OCI-LY7 (cell line): ENCODE measurements around the gene KAT6B. TPM values are rescaled to one million over a fixed set of nuclear protein-coding genes. Genes with fewer than 3 reads are reported as not detected.
A peak's percentile ranks its signal among the peaks of the same experiment; 100 is the strongest.

Experiments used
- BruUV-seq: library from RNA; stranded (reverse); fragments of 400-500 nt; replicated peaks from 2 replicates; lab custom pipeline; 2021; lab: Mats Ljungman, UMichigan
- CTCF ChIA-PET: fragments of 300-600 bp; sonication (Branson Sonifier 250); formaldehyde crosslinking; loops from one replicate; lab custom pipeline; 2022; ENCODE audit warnings: antibody characterized with exemption; ENCODE audit not compliant: unreplicated experiment; lab: Charles Lee
- POLR2A ChIA-PET: fragments of 300-600 bp; sonication (Branson Sonifier 250); formaldehyde crosslinking; loops from one replicate; lab custom pipeline; 2022; ENCODE audit warnings: antibody characterized with exemption; lab: Charles Lee
- DNase-seq: peaks from one replicate; pipeline ENCODE4 v3.0.0-alpha.2; 2015; ENCODE audit warnings: low spot score
- H2AFZ ChIP-seq: fragments of 200-600 bp; sonication (generic), shearing (Covaris generic); 2 replicates; pipeline ENCODE4 v1.6.1; 2014; ENCODE audit warnings: mild to moderate bottlenecking, antibody characterized with exemption, low read length, moderate library complexity
- H3K27ac ChIP-seq: fragments of 200-600 bp; sonication (generic); 2 replicates; pipeline ENCODE4 v1.5.1; 2014; ENCODE audit warnings: mixed run types, low read depth, mild to moderate bottlenecking, moderate library complexity, low read length, inconsistent platforms; ENCODE audit not compliant: poor library complexity, severe bottlenecking
- H3K36me3 ChIP-seq: fragments of 200-600 bp; sonication (generic); 2 replicates; pipeline ENCODE4 v1.6.1; 2014; ENCODE audit warnings: mild to moderate bottlenecking, antibody characterized with exemption, low read length, moderate library complexity, mixed read lengths; ENCODE audit not compliant: insufficient read depth
- H3K4me1 ChIP-seq: fragments of 200-600 bp; sonication (generic); 2 replicates; pipeline ENCODE4 v1.5.1; 2014; ENCODE audit warnings: mild to moderate bottlenecking, low read length; ENCODE audit not compliant: insufficient read depth, poor library complexity, severe bottlenecking
- H3K4me2 ChIP-seq: fragments of 200-600 bp; sonication (generic); 2 replicates; pipeline ENCODE4 v1.6.1; 2014; ENCODE audit warnings: mild to moderate bottlenecking, low read length
- H3K4me3 ChIP-seq: fragments of 200-600 bp; sonication (generic); 2 replicates; pipeline ENCODE4 v1.5.1; 2014; ENCODE audit warnings: mild to moderate bottlenecking, low read depth, low read length; ENCODE audit not compliant: poor library complexity, severe bottlenecking
- H3K79me2 ChIP-seq: fragments of 200-600 bp; sonication (generic); 2 replicates; pipeline ENCODE4 v1.6.1; 2016; ENCODE audit warnings: low read depth, mild to moderate bottlenecking, low read length, moderate library complexity, mixed read lengths; ENCODE audit not compliant: insufficient read depth
- H3K9me2 ChIP-seq: fragments of 200-600 bp; sonication (generic); 2 replicates; pipeline ENCODE4 v1.6.1; 2016; ENCODE audit warnings: mild to moderate bottlenecking, low read length, mixed read lengths; ENCODE audit not compliant: insufficient read depth
- H3K9me3 ChIP-seq: fragments of 200-600 bp; sonication (generic); 2 replicates; pipeline ENCODE4 v1.6.1; 2014; ENCODE audit warnings: mild to moderate bottlenecking, mixed run types, low read length, mixed read lengths
- H4K20me1 ChIP-seq: fragments of 200-600 bp; sonication (generic); 2 replicates; pipeline ENCODE4 v1.6.1; 2014; ENCODE audit warnings: mild to moderate bottlenecking, antibody characterized with exemption, low read length, moderate library complexity, mixed read lengths; ENCODE audit not compliant: insufficient read depth
- CTCF ChIP-seq: fragments of 200-600 bp; sonication (generic); conservative IDR thresholded peaks from 2 replicates; pipeline ENCODE4 v1.5.1; 2014; ENCODE audit warnings: mild to moderate bottlenecking, antibody characterized with exemption, low read length, moderate library complexity, mixed read lengths
- EZH2phosphoT487 ChIP-seq: fragments of 200-600 bp; sonication (generic); IDR thresholded peaks from 2 replicates; pipeline ENCODE4 v1.6.1; 2018; ENCODE audit warnings: low read depth, borderline replicate concordance, mild to moderate bottlenecking, mixed run types, antibody characterized with exemption, low read length, moderate library complexity, mixed read lengths
- intact Hi-C: fragments of 100-400 bp; cut with micrococcal nuclease; formaldehyde crosslinking; loops from one replicate; pipeline ENCODE4 v1.10.0; 2022; ENCODE audit not compliant: unreplicated experiment
- total RNA-seq, 2 experiments: library from RNA; depleted of rRNA in 1 of 2; stranded (reverse); fragments of >200 nt in 1 of 2; shearing (Covaris generic) in 1 of 2; gene quantifications; 2 replicates each; pipeline ENCODE4 v1.2.3, GENCODE V29; 2014 to 2022

KAT6B gene
- total RNA-seq, 2 experiments from 2014 or later, result 20.8 to 40.8 TPM

DNA sequence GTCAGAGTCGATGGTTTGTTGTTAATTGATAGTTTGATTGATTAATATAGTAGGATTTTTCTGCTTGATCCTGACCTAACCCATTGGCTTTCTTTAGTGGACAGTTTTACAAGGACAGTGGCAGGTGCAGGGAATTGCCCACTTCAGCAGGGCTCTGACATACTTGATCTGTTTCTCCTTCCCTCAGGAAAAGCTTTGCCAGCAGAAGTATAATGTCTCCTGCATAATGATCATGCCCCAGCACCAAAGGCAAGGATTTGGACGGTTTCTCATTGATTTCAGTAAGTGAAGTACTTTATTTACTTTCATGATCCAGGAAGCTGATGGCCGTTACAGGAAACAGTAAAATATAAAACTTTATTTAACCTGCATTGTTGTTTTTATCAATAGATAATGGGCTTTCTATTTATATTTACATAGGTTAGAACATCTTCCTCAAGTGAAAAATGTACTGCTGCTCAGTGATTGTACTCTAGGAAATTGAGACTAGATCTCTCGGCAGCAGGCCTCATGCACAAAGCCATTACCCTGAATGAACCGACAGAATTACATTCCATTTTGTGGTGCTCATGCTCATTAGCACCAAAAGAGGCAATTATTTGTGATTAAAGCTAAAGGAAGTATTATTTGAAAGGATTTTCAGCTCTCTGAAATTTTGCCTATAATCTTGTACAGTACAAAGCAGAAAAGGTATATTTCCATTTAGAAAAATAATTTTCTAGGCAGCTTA, 162.6 kb downstream of the KAT6B start:
- H2AFZ ChIP-seq, result no peak overlapping the region
- no peak for DNase-seq
- H3K4me3 ChIP-seq, result no peak overlapping the region
- H3K36me3 ChIP-seq, result peaks cover 28% of the 10 kb centered on the region
- H3K27ac ChIP-seq, result no peak overlapping the region
- H3K9me3 ChIP-seq, result no peaks in the 10 kb centered on the region
- BruUV-seq, result no TSS peak
- no peak for TF ChIP-seq EZH2phosphoT487
- TF ChIP-seq CTCF, result no peak
- ChIA-PET CTCF (no interaction called here), POLR2A (interaction anchor here (0.5 to 1.0 kb wide), 2 partner anchors 13 to 1430 kb away, joined by 3 to 4 read pairs; no protein-coding TSS in a partner anchor)
- peaks cover 4% of the 10 kb centered on the region for H3K4me1 ChIP-seq
- H3K9me2 ChIP-seq, result no peaks in the 10 kb centered on the region
- H4K20me1 ChIP-seq, result no peaks in the 10 kb centered on the region
- intact Hi-C loops, result no loop called here
- no peak overlapping the region for H3K4me2 ChIP-seq
- H3K79me2 ChIP-seq, result no peaks in the 10 kb centered on the region

- TF ChIP-seq EZH2phosphoT487 (no peak), CTCF (peak; percentile 75)
These were observed 165.0 kb downstream of the KAT6B start for GRCh38 chr10:74991435-74991834.

DNA sequence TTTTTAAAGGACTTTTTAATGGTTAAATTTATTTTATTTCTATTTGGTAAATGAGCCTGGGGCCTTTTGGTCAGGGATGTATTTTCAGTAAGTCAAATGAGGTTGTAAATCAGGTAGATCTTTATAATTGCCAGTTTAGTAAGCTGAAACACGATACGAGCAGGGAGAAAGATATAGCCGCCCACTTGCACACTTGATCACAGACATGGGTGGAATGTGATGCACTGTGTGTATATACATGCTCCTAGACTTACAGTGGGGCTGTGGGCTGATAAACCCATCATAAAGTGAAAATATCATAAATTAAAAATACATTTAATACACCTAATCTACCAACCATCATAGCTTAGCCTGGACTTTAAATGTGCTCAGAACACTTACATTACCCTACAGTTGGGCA, 165.7 kb downstream of the KAT6B start:
- no peak for TF ChIP-seq EZH2phosphoT487
- TF ChIP-seq CTCF, result no peak
- Histone ChIP-seq H4K20me1 (no peaks in the 10 kb centered on the region), H2AFZ (no peak overlapping the region), H3K4me3 (no peak overlapping the region), H3K79me2 (no peaks in the 10 kb centered on the region), H3K9me3 (no peaks in the 10 kb centered on the region), H3K9me2 (no peaks in the 10 kb centered on the region), H3K27ac (no peak overlapping the region), H3K36me3 (peaks cover 36% of the 10 kb centered on the region), H3K4me2 (no peak overlapping the region), H3K4me1 (peaks cover 4% of the 10 kb centered on the region)
- intact Hi-C loops, result no loop called here
- ChIA-PET POLR2A (interaction anchor here (1.3 kb wide), 1 partner anchor 13 kb away, joined by 4 read pairs; no protein-coding TSS in a partner anchor), CTCF (no interaction called here)
- DNase-seq, result no peak
- no TSS peak for BruUV-seq

More at GRCh38 chr10:74991435-74991834, 165.0 kb downstream of the KAT6B start:
- intact Hi-C loops, result no loop called here
- POLR2A ChIA-PET, result interaction anchor here (1.1 to 1.3 kb wide), 3 partner anchors 9 to 12 kb away, joined by 3 to 6 read pairs (median 4); no protein-coding TSS in a partner anchor
- peak; percentile 52 for DNase-seq
- H4K20me1 ChIP-seq, result no peaks in the 10 kb centered on the region
- CTCF ChIA-PET, result no interaction called here
- H3K79me2 ChIP-seq, result no peaks in the 10 kb centered on the region
- peaks cover 36% of the 10 kb centered on the region for H3K36me3 ChIP-seq
- peaks cover 4% of the 10 kb centered on the region for H3K4me1 ChIP-seq
- BruUV-seq, result no TSS peak
- no peak overlapping the region for H2AFZ ChIP-seq
- no peak overlapping the region for H3K4me2 ChIP-seq
- no peaks in the 10 kb centered on the region for H3K9me2 ChIP-seq
- H3K27ac ChIP-seq, result no peak overlapping the region
- no peak overlapping the region for H3K4me3 ChIP-seq
- H3K9me3 ChIP-seq, result no peaks in the 10 kb centered on the region
